ENCODE data around the gene EMP2. TPM values are rescaled to one million over a fixed set of nuclear protein-coding genes. Genes with fewer than 3 reads are reported as not detected.

The EMP2 gene
- total and polyA plus RNA-seq, 4 donors = 74.3 to 286 (median 117) TPM

DNA sequence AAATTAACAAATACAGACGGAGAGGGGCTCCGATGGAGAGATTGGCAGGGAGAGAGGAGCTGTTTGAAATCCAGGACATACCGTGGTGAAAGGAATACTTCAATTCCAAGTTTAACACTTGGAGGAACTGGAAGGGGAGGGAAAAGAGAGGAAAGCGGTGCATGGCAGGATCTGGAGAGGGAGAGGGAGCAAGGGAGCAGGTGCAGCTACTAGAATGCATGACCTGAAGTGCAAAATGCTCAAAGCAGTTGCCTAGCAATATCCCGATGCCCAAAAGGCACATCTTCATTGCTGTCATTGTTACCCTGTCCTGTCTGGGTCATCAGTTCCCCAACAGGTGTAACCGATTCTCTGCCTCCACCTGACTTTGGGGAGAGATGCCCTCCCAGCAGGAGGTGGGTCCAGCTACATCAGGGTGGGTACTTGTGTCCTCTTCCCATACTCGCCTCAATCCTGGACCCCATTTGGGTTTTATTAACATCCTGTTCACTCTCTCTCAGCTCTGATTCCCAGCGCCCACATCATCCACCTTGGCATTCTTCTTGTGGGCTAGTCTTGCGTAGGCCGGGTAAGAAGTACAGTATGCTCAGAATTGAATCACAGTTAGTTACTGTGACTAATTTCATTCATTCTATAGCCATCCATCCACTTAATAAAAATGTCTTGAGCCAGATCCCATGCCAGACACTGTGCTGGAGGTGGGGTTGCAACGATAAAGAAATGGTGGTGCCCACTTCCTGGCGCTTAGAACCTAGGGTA, 37.4 kb upstream of the EMP2 start:
- no peak for TF ChIP-seq CTCF (IDR thresholded peaks at IDR 0.05; ENCODE audit: control extremely low read depth, extremely low read depth)
- H3K4me1 ChIP-seq (ENCODE audit: control insufficient read depth in 5 of 5, insufficient read depth in 5 of 5, low read length in 5 of 5) = peaks cover 2 to 25% (median 22%) of the 10 kb centered on the region in 5 donors
- no peak overlapping the region for H3K9ac ChIP-seq (ENCODE audit: insufficient read depth in 1 of 2, low read length in 2 of 2)
- H3K27ac ChIP-seq (ENCODE audit: low read depth in 1 of 2, low read length in 1 of 2) = peak overlapping the region in 1 of 2 donors; percentile 86
- H3K9me3 ChIP-seq (ENCODE audit: control insufficient read depth in 4 of 4, insufficient read depth in 3 of 4, low read length in 3 of 4) = peaks cover 0 to 1% (median 0%) of the 10 kb centered on the region in 4 donors
- H3K27me3 ChIP-seq (ENCODE audit: control insufficient read depth in 3 of 3, insufficient read depth in 3 of 3, low read length in 2 of 3) = no peaks in the 10 kb centered on the region
- 68 to 76% methylated on average over 12 of the region's 12 CpGs for WGBS, 2 donors
- H3K36me3 ChIP-seq (ENCODE audit: control insufficient read depth in 4 of 4, insufficient read depth in 4 of 4, low read length in 4 of 4) = no peaks in the 10 kb centered on the region
- DNase-seq = no peak
- no peak overlapping the region for H3K4me3 ChIP-seq
- no peak for ATAC-seq (ENCODE audit: insufficient read depth, low FRiP score)

DNA sequence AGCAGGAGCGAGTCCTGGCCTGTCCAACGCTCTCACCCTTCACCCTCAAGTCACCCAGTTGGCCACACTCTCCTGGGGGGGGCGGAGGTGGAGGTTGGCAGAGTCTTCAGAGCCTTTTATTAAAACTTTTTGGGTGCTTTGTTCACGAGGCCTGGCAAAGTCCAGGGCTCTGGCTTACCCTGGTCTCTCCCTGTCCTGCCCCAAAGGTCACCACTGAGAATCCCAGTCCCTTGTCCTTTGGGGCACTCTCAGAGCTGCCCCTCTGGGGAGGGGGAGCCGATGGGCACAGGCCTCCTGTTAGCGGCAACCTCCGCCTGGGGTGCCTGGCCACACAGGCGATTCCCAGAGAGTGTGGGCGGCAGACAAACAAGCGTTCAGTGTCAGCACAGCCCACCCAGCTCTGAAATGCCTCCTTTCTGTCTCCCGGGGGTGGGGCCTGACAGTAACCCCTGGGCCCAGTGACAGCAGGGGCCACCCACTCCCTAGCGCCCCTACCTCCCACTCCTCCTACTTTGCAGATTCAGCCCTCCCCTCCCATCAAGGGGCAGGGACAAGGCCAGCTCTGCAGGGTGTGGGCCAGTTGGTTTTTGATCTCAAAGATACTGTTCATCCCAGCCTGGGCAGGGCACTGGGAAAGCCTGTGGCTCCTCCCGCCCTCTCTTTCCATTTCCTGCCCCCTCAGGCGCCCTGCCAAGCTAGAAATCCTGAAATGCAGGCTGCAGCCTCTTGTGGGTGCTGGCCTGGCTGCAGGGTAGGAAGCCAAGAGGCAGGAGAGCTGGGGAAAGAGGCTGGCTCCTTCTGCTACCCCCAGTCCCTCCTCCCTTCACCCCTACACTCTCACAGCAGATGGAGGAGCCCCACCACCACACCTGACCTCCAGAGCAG, 36.6 kb upstream of the EMP2 start:
- Histone ChIP-seq H3K9me3 (ENCODE audit: control insufficient read depth in 4 of 4, insufficient read depth in 3 of 4, low read length in 3 of 4) (peaks cover 0 to 1% (median 0%) of the 10 kb centered on the region in 4 donors), H3K4me1 (ENCODE audit: control insufficient read depth in 5 of 5, insufficient read depth in 5 of 5, low read length in 5 of 5) (peaks cover 2 to 27% (median 16%) of the 10 kb centered on the region in 5 donors), H3K27me3 (ENCODE audit: control insufficient read depth in 3 of 3, insufficient read depth in 3 of 3, low read length in 2 of 3) (no peaks in the 10 kb centered on the region), H3K9ac (ENCODE audit: insufficient read depth in 1 of 2, low read length in 2 of 2) (no peak overlapping the region), H3K36me3 (ENCODE audit: control insufficient read depth in 4 of 4, insufficient read depth in 4 of 4, low read length in 4 of 4) (no peaks in the 10 kb centered on the region), H3K4me3 (no peak overlapping the region), H3K27ac (ENCODE audit: low read depth in 1 of 2, low read length in 1 of 2) (peak overlapping the region in 1 of 2 donors; percentile 86)
- peak; percentile 83 to 88 (median 88) for DNase-seq
- TF ChIP-seq CTCF (IDR thresholded peaks at IDR 0.05; ENCODE audit: control extremely low read depth, extremely low read depth) = no peak
- peak; percentile 45 for ATAC-seq (ENCODE audit: insufficient read depth, low FRiP score)
- 34 to 61% methylated on average over 14 of the region's 14 CpGs for WGBS, 2 donors

DNA sequence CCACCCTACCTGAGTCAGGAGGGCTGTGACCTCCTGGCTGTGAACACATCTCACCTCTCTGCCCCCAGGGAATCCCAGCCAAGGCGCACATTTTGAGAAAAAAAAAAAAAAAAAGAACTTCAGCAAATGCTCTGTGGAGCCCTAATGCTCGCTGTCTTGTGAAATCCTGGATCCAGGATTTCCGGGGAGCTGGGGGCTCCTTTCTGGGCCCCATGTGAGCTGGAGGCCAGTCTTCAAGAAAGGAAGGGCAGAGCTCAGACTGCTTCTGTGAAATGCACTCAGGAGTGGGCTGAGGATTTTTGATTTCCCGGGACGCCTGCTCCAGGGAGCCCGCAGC, 36.0 kb upstream of the EMP2 start:
- Histone ChIP-seq H3K9me3 (ENCODE audit: control insufficient read depth in 4 of 4, insufficient read depth in 3 of 4, low read length in 3 of 4) (no peaks in the 10 kb centered on the region), H3K9ac (ENCODE audit: insufficient read depth in 1 of 2, low read length in 2 of 2) (no peak overlapping the region), H3K36me3 (ENCODE audit: control insufficient read depth in 4 of 4, insufficient read depth in 4 of 4, low read length in 4 of 4) (no peaks in the 10 kb centered on the region), H3K4me1 (ENCODE audit: control insufficient read depth in 5 of 5, insufficient read depth in 5 of 5, low read length in 5 of 5) (peaks cover 2 to 28% (median 15%) of the 10 kb centered on the region in 5 donors), H3K4me3 (no peak overlapping the region), H3K27ac (ENCODE audit: low read depth in 1 of 2, low read length in 1 of 2) (peak overlapping the region in 1 of 2 donors; percentile 86), H3K27me3 (ENCODE audit: control insufficient read depth in 3 of 3, insufficient read depth in 3 of 3, low read length in 2 of 3) (no peaks in the 10 kb centered on the region)
- 60 to 76% methylated on average over 6 of the region's 6 CpGs for WGBS, 2 donors
- DNase-seq (peak in 2 of 3 donors; percentile 40 to 54), ATAC-seq (ENCODE audit: insufficient read depth, low FRiP score) (no peak)
- no peak for TF ChIP-seq CTCF (IDR thresholded peaks at IDR 0.05; ENCODE audit: control extremely low read depth, extremely low read depth)
